Measurements from ENCODE around the gene DUSP15.

DNA sequence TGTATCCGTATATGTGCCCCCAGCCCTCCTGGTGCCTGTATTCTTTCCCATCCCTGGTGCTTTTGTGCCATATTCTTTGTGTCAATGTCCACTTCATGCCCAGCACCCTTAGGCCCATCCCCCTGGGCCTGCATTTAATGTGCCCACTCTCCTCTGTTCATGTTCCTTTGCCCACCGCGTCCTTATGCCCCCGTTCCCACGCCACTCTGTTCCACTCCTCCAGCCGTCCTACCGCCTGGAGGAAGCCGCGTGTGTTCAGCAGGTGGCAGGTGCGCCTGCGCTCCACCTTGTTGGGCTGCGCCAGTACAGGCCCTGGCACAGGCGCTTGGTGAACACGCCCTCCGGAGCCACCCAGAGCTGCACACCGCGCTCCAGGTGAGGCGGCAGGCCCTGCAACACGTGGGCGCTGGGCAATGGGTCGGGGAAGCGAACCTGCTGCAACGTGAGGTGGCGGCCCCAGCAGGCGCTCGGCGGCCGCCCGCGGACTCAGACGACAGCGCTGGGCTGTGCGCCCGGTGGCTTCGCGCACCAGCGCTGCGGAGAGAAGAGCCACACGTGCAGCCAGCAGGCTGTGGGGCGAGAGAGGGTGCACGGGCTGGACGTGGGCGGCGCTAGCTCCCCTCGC is 20.9 kb downstream of the DUSP15 start:
- TF ChIP-seq CTCF (IDR thresholded peaks at IDR 0.05; ENCODE audit: insufficient read depth, low read length, poor library complexity, severe bottlenecking), result no peak
- no peak for TF ChIP-seq EZH2phosphoT487 (conservative IDR thresholded peaks at IDR 0.05; ENCODE audit: low read length)

Data from SU-DHL-6 (cell line).